GM18502 (cell line): ENCODE results near the gene WDR11.

Source experiments
- ATAC-seq: cut with Tn5 transposase; IDR thresholded peaks from one replicate; pipeline ENCODE4 v1.9.1; 2021; ENCODE audit warnings: mild to moderate bottlenecking; ENCODE audit not compliant: unreplicated experiment, poor library complexity

The WDR11 gene

GRCh38 chr10:120941501-120941900, 90.3 kb downstream of the WDR11 start:
- no peak for ATAC-seq

- ATAC-seq, result peak; percentile 94
Measured at GRCh38 chr10:120942806-120943413, 91.7 kb downstream of the WDR11 start.

- no peak for ATAC-seq
Measured at GRCh38 chr10:120943542-120943941, 92.4 kb downstream of the WDR11 start.

GRCh38 chr10:120944586-120945125, 93.5 kb downstream of the WDR11 start:
- no peak for ATAC-seq

GRCh38 chr10:120945182-120945581, 94.0 kb downstream of the WDR11 start:
- no peak for ATAC-seq

GRCh38 chr10:120945801-120946302, 94.7 kb downstream of the WDR11 start:
- no peak for ATAC-seq

GRCh38 chr10:120946497-120946896, 95.3 kb downstream of the WDR11 start:
- ATAC-seq, result no peak

GRCh38 chr10:120948889-120949608, 97.9 kb downstream of the WDR11 start:
- ATAC-seq, result peak; percentile 90

- no peak for ATAC-seq
Measured at GRCh38 chr10:120949609-120950031, 98.5 kb downstream of the WDR11 start.

- no peak for ATAC-seq
Measured at GRCh38 chr10:120950051-120950561, 98.9 kb downstream of the WDR11 start.

GRCh38 chr10:120951288-120951687, 100.1 kb downstream of the WDR11 start:
- no peak for ATAC-seq

- no peak for ATAC-seq
Measured at GRCh38 chr10:120953897-120954296, 102.7 kb downstream of the WDR11 start.
